GM20431 (cell line): Measurements from ENCODE around the gene SOD3.

Experiments
- in situ Hi-C: fragments of 300-500 bp; cut with MseI, MboI; formaldehyde crosslinking; loops from one replicate; pipeline ENCODE4 v1.15.0; 2020; ENCODE audit warnings: low sequenced_read_pairs; ENCODE audit not compliant: unreplicated experiment

SOD3 gene

DNA sequence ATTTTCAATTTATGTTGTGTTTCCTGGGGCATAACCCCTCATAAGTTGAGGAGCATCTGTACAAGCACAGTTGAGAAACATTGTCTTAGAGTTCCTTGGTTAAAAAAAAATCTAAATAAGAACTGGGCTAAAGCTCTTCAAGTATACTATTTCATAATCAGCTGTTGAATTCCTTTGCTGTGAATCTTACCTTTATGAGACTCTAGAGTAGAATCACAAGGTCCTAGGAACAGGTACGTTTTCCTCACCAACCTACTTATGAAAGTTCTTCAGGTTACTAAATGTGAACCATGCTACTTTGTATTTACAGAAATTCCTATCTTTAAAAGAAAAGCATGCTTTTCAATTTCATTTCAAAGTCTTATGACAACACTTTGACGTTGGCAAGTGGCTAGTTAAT is 20.9 kb upstream of the SOD3 start:
- in situ Hi-C loops = no loop called here

DNA sequence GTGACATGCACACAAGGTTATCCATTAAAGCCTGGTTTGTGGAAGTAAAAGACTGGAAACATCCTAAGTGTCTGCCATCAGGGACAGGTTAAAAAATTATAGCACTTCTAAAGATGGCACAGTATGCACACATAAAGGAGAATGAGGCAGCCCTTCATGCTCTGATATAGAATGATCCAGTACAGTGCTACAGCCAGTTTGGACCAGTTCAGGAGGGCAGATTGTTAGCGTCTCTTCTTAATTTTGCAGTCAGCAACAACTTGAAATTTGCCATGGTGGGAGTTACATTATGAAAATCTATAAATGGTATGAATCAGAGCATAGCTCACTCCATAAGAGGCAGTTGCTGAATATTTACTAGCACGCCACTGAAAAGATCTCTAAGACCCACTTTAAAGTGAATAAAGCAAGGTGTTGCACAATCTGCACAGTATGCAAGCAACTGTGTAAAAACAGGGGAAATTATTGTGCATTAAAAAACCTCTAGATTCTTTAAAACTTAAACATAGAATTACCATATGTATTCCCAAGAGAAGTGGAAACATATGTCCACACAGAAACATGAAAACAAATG is 20.3 kb upstream of the SOD3 start:
- in situ Hi-C loops = no loop called here

DNA sequence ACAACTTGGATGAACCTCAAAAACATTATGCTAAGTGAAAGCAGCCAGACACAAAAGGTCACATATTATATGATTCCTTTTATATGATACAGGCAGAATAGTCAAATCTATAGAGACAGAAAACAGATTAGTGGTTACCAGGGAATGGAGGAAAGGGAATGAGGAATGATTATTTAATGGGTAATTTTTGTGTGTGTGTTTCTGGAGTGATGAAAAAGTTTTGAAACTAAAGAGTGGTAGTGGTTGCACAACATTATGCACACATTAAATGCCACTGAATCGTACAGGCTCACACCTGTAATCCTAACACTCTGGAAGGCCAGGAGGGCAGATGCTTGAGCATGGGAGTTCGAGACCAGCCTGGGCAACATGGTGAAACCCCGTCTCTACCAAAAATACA is 19.6 kb upstream of the SOD3 start:
- in situ Hi-C loops = no loop called here

DNA sequence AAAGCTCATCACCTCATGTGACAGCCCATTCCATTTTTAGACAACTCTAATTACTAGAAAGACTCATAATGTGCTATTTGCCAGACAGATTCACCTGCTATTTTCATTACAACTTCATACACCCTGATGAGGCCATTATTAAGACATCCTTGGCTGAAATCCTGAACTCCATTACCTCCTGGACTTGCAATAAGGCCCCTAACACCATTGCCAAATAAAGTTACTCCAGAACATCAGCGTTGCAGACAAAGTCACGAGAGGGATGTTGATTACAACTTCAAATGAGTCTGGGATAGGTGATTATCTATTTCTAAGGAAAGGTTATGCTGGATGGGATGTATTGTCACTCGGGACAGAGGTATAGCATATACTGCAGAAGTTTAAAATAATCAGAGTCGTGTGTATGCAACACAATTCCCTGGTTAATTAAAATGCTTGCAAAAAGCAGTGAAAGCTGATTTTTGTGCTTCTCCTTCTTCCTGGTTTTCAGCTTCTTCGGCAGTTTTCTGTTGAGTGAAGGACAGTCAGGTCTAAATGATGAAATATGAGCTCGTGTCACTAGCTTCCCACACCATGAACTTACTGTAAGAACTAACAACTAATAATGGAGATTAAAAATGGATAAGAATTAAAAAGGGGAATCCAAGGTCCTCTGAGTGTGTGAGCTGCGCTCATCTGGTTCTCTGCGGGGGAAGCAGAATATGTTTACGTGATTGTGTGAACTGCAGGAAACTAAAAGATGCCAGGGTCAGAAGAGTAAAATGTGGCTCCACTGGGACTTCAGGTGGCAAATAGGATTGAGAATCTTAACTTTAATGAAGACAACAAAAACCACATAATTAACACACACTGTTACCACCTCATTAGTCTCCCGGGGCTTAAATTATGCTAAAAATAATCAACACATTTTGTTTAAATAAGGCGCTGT is 17.6 kb upstream of the SOD3 start:
- in situ Hi-C loops = no loop called here

DNA sequence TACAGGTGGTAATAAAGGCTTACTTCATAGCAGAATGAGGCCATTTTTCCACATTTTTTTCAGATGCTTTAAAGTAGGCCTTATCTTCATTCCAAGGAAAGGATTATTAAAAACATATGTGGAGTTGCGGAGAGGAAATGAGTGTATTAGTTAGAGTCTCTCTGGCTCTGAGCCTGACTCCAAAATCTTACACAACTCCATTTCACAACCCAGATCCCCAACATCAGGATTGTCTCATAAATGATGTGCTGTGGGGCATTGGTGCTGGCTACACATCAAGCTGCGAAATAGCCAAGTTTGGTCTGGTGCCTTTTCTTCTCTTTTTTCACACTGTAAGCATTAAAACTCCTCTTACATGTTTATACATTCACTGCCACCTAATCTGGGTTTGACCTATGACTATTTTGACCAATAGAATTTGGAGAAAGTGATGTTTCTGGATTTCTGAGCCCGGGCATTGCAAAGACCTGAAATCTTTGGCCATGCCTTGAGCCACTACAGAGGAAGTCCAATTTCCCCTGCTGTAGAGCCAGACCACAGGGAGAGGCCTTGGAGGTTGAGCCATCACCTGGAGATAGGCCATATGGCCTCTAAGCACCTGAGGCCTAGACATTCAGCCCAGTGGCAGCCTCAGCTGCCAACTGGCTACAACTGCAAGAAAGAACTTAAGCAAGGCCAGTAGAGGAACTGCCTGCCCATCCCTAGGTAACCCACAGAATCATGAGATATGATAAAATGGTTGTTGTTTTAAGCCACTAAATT is 16.7 kb upstream of the SOD3 start:
- in situ Hi-C loops = no loop called here

DNA sequence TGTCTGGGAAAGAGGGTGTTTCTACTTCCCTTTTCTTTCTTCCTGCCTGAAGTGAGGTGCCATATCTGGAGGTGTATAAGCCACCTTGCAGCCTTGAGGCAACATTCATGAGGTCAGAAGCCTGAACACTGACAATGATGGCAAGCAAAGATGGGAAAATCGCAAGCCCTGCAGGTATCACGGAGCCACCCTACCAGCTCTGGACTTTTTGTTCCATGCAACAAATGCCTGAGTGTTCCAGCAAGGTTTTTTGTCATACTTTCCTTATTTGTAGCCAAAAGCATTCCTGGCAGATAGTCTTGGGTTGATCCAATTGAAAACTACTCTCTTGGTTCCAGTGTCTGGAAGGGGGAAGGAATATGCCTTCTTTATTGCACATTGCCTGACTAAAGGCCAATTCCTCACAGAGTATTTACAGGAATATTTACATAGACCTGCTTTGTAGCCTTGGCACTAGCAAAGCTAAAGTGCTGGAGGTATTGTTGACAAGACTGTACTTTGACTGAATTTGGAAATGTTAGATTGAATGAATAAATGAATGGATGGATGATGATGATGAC is 14.4 kb upstream of the SOD3 start:
- in situ Hi-C loops = no loop called here

DNA sequence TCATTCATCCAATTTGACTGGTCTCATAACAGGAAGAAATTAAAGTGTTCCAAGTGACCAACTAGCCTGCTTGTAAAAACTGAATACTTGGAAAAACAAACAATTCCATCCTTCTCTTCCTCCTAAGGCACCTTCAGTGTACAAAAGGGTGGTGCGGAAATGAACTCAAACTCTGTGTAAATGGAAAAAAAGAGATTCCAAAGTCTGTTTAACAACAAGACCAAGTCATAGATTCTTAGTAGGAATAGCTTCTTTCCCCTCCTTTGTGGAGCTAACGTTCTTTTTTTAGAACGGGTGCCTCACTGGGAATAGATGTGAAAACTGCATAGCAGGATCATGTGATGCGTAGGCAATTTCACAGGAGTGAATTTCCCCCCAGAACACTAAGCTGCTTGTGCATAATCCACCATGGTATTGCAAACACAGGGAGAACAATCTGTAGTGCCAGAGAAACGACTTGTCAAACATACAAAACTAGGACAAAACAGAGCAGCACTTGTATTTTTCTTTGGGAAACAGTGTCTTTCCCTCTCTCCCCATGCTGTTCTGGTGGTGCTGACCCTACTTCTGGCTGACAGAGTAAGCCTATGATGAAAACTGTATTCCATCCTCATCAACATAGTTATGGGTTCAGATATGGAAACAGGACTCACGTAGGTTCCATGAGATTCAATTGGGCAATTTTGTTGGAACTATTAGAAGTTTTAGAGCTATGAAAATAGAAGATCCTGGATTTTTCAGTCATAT is 13.2 kb upstream of the SOD3 start:
- in situ Hi-C loops = no loop called here

DNA sequence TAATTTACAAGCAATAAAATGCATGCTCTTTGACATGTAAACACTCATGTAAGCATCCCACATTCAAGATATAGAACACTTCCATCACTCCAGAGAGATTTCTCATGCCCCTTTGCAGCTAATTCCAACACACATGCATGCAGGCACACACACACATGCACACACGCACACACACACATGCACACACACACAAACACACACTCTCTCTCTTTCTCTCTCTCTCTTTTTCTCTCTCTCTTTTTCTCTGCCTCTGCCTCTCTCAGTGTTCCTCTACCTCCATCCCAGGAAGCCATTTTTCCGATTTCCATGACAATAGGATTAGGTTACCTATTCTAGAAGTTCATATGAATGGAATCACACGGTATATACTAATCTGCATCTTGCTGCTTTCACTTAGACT is 11.9 kb upstream of the SOD3 start:
- in situ Hi-C loops = no loop called here

DNA sequence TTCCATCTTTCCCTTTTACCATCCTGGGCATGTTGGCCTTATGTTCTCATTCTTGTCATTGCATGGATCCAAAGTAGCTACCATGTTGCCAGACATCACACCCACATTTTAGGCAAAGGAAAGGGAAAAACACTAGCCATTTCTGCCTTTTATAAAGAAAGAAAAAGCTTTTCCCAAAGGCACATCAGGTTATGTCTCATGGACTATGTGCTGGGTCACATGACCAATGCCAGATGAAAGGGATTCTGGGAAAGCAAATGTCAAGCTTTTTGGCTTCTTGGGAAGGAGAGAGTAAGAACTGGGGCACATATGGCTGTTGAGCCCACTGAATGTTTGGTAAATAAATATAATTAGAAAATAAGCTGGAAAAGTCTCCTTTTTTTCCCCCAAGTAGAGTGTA is 4.3 kb upstream of the SOD3 start:
- in situ Hi-C loops = no loop called here

DNA sequence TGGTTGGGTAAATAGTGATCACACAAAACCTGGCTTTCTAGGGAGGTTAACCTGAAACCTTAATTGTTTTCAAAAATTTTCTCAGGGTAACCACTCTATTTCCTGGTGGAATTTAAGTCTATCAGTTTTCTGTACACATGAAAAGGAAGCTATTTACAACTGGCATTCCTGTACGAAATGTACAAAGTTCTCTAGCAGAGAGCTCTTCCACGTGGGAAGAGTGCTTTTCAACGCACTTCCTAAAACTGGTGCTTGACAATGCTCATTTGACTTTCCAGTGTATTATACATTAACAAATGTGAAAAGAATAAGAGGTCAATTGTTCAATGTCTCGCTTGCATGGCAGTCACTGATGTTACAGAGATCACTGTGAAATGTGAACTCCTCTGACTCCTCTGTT is 2.8 kb upstream of the SOD3 start:
- in situ Hi-C loops = no loop called here

DNA sequence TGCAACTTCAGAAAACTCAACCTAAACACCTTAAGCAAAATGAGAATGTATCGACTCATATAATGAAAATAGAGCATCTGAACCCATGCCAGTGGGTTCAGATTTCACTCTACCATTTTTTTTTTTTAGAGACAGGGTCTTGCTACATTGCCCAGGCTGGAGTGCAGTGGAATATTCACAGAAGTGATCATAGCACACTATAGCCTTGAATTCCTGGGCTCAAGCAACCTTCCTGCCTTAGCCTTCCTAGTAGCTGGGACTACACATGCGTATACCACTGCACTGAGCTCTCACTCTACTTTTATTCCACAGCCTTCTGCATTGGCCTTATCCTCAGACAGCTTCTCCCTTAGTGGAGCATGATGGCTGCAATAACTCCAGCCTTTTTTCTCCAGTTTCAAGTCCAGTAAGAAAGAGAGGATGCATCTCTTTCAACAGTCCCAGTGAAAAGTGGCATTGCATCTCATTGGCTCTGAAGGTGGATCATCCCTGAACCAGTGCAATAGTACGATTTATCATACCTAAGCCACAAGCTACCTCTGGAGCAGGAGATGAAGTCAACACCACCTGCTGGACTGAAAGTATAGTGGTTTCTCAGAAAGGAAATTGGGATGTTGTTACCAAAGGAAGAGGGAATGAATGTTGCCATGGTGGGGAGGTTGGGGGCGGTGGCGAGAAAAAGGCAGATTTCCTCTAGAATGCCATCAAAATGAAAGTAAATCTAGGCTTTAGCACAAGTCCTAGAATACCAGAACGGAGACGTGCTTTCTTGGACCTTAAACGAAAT is 2.0 kb upstream of the SOD3 start:
- in situ Hi-C loops = no loop called here

DNA sequence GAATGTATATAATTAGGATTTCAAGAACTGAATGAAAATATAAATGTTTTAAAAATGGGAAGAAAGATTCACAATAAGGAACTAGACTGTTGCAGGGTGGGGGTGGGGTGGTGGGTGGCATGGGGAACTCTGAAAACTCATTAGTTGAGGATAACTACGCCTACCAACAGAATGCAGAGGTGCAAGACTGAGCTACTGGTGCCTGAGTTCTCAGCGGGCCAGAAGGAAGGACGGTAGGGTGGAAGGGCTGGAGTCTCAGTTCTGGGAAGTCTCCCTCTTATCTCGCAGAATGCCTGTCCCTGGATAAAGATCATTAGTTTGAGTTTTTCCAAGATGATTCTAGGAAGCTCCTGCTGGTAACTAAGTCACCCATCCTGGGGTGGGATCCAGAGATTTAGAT is 1.3 kb upstream of the SOD3 start:
- in situ Hi-C loops = no loop called here

DNA sequence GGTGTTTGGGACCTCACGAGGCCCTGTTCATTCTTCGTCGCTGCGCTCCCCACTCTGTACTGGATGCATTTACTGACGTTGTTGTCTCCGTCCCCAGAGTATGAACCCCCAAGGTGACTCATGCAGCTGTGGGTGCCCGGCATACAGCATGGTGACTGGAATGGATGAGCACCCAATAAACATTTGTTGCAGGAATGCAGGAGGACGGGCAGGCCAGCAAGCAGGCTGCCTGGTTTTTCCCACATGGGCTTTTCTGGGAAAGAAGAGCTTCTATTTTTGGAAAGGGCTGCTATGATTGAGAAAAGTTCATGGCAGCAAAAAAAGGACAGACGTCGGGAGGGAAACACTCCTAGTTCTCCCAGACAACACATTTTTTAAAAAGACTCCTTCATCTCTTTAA is 893 bp upstream of the SOD3 start:
- in situ Hi-C loops = no loop called here

DNA sequence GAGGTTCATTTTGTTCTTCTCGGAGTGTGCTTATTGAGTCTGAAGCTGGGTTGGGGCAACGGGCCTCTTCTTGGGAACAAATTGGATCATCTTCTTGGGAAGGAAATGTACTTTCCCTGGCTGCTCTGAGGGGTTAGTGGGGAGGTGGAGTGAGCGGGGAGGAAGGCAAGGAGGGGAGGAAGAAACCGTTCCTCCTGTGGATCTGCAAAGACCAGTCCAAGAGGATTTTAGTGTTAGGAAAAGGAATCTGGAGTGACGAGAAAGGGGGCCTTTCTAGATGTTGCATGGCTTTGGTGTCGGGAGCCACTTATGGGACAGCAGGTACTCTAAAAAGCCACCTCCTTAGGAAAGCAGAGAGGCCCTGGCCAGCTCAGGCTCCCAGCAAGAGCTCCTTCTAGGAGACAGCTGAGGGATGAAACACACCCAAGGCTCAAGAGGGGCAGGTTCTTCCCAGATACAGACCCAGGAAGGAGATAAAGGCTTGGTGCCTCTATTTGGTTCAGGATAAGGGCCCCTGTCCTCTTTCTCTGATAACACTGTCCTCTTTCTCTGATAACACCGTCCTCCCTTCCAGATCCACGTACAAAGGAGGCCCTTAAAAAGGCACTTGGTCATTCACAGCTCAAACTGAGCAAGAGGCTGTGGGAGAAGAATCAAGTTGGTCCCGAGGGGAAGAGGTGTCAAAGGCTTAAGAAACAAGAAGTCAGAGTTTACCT is 451 bp downstream of the SOD3 start:
- in situ Hi-C loops = no loop called here

DNA sequence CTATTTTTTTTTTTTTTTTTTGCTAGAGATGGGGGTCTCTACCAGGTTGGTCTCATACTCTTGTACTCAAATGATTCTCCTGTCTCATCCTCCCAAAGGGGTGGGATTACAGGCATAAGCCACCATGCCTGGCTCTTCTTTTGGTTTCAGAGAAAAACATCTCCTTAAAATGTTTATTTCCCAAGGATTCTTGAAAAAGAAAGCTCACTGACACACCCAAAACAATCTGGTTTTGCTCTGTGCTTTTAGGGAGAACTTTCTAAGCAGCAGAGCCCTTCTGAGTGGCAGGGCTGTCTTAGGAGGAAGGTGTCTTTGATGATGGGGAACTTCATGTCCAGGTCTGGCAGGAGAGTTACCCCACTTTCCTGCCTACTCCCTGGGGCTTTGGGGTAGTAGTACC is 1.2 kb downstream of the SOD3 start:
- in situ Hi-C loops = no loop called here

DNA sequence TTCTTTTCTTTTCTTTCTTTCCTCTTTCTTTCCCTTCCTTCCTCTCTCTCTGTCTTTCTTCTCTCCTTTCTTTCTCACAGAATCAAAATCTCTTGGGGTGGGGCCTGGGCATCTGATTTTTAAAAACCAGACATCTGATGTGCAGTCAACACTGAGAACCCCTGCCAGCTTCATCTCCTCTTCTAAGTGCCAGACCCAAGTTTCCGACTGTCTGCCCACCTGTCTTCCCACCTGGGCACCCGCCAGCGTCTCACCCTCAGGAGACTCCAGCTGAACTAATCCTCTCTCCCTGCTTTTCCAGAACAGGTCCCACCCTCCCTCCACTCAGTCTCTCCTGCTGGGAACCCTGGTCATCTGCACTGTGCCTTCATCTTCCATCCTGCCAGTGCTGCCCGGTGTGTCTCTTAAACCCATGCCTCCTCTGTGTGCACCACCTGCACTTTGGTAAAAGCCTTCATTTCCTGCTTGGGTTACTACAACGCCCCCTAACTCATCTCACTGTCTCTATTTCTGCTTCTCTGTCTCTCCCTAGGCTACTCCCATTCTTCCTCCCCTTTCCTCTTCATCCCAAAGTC is 2.8 kb downstream of the SOD3 start:
- in situ Hi-C loops = no loop called here

DNA sequence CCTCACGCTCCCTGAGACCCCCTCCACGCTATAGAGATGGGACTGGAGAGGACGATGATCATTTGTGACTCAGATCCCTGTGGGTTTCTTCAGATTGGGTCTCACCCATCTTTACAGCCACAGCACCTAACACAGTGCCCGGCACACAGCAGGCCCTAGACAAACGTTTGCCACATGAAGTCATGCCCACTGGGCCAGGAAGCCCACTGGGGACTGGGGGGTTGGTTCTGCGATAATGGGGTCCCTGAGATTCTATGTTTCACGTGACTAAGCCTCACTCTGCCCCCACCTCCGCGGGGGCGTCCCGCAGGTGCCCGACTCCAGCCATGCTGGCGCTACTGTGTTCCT is 3.8 kb downstream of the SOD3 start:
- in situ Hi-C loops = no loop called here

DNA sequence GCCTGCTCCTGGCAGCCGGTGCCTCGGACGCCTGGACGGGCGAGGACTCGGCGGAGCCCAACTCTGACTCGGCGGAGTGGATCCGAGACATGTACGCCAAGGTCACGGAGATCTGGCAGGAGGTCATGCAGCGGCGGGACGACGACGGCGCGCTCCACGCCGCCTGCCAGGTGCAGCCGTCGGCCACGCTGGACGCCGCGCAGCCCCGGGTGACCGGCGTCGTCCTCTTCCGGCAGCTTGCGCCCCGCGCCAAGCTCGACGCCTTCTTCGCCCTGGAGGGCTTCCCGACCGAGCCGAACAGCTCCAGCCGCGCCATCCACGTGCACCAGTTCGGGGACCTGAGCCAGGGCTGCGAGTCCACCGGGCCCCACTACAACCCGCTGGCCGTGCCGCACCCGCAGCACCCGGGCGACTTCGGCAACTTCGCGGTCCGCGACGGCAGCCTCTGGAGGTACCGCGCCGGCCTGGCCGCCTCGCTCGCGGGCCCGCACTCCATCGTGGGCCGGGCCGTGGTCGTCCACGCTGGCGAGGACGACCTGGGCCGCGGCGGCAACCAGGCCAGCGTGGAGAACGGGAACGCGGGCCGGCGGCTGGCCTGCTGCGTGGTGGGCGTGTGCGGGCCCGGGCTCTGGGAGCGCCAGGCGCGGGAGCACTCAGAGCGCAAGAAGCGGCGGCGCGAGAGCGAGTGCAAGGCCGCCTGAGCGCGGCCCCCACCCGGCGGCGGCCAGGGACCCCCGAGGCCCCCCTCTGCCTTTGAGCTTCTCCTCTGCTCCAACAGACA is 4.4 kb downstream of the SOD3 start:
- in situ Hi-C loops = no loop called here
